HCT116 (cell line): ENCODE results near the gene ADAMTS9. TPM values are rescaled to one million over a fixed set of nuclear protein-coding genes. Genes with fewer than 3 reads are reported as not detected.

Source experiments
- ATAC-seq: fragments of 200-7000 bp; cut with Tn5 transposase; 2 replicates; pipeline ENCODE4 v1.9.1; 2020; ENCODE audit warnings: mild to moderate bottlenecking, moderate library complexity
- BruUV-seq: library from RNA; stranded (reverse); fragments of 400-500 nt; replicated peaks from 2 replicates; lab custom pipeline; 2021; lab: Mats Ljungman, UMichigan
- CTCF ChIA-PET: fragments of 300-600 bp; sonication (Branson Sonifier 250); formaldehyde crosslinking; loops from one replicate; lab custom pipeline; 2021; ENCODE audit warnings: antibody characterized with exemption; lab: Charles Lee
- POLR2A ChIA-PET: fragments of 300-600, 350-600 bp; sonication (Branson Sonifier 250); formaldehyde crosslinking; loops from one replicate; lab custom pipeline; 2021; ENCODE audit warnings: antibody characterized with exemption; lab: Charles Lee
- RAD21 ChIA-PET, 2 experiments: fragments of 300-600 bp; sonication (Branson Sonifier 250); formaldehyde crosslinking; loops; one replicate each; lab custom pipeline; 2023; ENCODE audit warnings: low total read pairs in 2 of 2; ENCODE audit not compliant: uncharacterized antibody in 2 of 2, unreplicated experiment in 2 of 2, low non-redundant PET in 1 of 2; lab: Charles Lee
- DNase-seq: peaks from one replicate; pipeline ENCODE4 v3.0.0-alpha.2; 2010; ENCODE audit warnings: low read depth, low spot score
- H2AFZ ChIP-seq: fragments of 200-600 bp; shearing (Covaris generic), sonication (generic); 2 replicates; pipeline ENCODE4 v1.6.1; 2017; ENCODE audit warnings: low read depth, mixed run types, mixed read lengths, antibody characterized with exemption, low read length; ENCODE audit not compliant: poor library complexity, severe bottlenecking
- H3K27ac ChIP-seq: 2 replicates; pipeline ENCODE4 v1.5.1; 2012; ENCODE audit warnings: low read depth, low read length
- H3K27me3 ChIP-seq: fragments of 200-600 bp; sonication (generic); 2 replicates; pipeline ENCODE4 v1.6.1; 2016; ENCODE audit warnings: mixed run types, low read length, mixed read lengths; ENCODE audit not compliant: insufficient read depth
- H3K36me3 ChIP-seq, 2 experiments: fragments of 200-500 bp in 1 of 2; fragments of 200-600 bp in 1 of 2; sonication (Bioruptor generic) in 1 of 2; sonication (generic) in 1 of 2; 2 replicates each; pipeline versions ENCODE4 v1.5.1 to v1.6.1; 2014 to 2016; ENCODE audit warnings: low read length in 2 of 2, inconsistent platforms in 1 of 2, mixed read lengths in 1 of 2, mixed run types in 1 of 2; ENCODE audit not compliant: insufficient read depth in 2 of 2, control insufficient read depth in 1 of 2
- H3K4me1 ChIP-seq, 2 experiments: fragments of 200-600 bp in 1 of 2; sonication (generic) in 1 of 2; 2 replicates each; pipeline versions ENCODE4 v1.5.1 to v1.6.1; 2012 to 2017; ENCODE audit warnings: low read length in 2 of 2, inconsistent platforms in 1 of 2, mild to moderate bottlenecking in 1 of 2, mixed read lengths in 1 of 2, mixed run types in 1 of 2, moderate library complexity in 1 of 2; ENCODE audit not compliant: insufficient read depth in 2 of 2, control insufficient read depth in 1 of 2
- H3K4me2 ChIP-seq: fragments of 200-600 bp; sonication (generic); 2 replicates; pipeline ENCODE4 v1.6.1; 2017; ENCODE audit warnings: mixed run types, low read length, mixed read lengths
- H3K4me3 ChIP-seq, 2 experiments: fragments of 200-600 bp in 1 of 2; sonication (generic) in 1 of 2; replicated peaks in 1 of 2; 2 replicates each; pipeline ENCODE4 v1.5.1; 2011 to 2016; ENCODE audit warnings: low read length in 2 of 2, control low read depth in 1 of 2, low read depth in 1 of 2, mild to moderate bottlenecking in 1 of 2, mixed read lengths in 1 of 2, mixed run types in 1 of 2
- H3K79me2 ChIP-seq: fragments of 200-600 bp; sonication (generic); 2 replicates; pipeline ENCODE4 v1.6.1; 2017; ENCODE audit warnings: mild to moderate bottlenecking, mixed run types, low read length, moderate library complexity, mixed read lengths; ENCODE audit not compliant: insufficient read depth
- H3K9ac ChIP-seq: fragments of 200-600 bp; sonication (generic); 2 replicates; pipeline ENCODE4 v1.6.1; 2016; ENCODE audit warnings: low read length, mixed read lengths
- H3K9me2 ChIP-seq: fragments of 200-600 bp; sonication (generic), shearing (Covaris generic); 2 replicates; pipeline ENCODE4 v1.6.1; 2017; ENCODE audit warnings: mixed run types, mild to moderate bottlenecking, moderate library complexity; ENCODE audit not compliant: insufficient read depth
- H3K9me3 ChIP-seq, 2 experiments: fragments of 200-500 bp in 1 of 2; fragments of 200-600 bp in 1 of 2; sonication (Bioruptor generic) in 1 of 2; sonication (generic) in 1 of 2; 2 replicates each; pipeline ENCODE4 v1.6.1; 2014 to 2017; ENCODE audit warnings: low read length in 2 of 2, mixed read lengths in 2 of 2, inconsistent platforms in 1 of 2, low read depth in 1 of 2, mild to moderate bottlenecking in 1 of 2, mixed run types in 1 of 2, moderate library complexity in 1 of 2; ENCODE audit not compliant: control insufficient read depth in 1 of 2, insufficient read depth in 1 of 2
- H4K20me1 ChIP-seq: fragments of 200-600 bp; sonication (generic), shearing (Covaris generic); 2 replicates; pipeline ENCODE4 v1.6.1; 2017; ENCODE audit warnings: mixed run types, mild to moderate bottlenecking, moderate library complexity; ENCODE audit not compliant: insufficient read depth
- CBX3 ChIP-seq: IDR thresholded peaks from 2 replicates; pipeline ENCODE4 v1.6.1; 2012; ENCODE audit warnings: low read depth
- CEBPB ChIP-seq: IDR thresholded peaks from 2 replicates; pipeline ENCODE4 v1.6.1; 2012; ENCODE audit warnings: low read depth
- EGR1 ChIP-seq: IDR thresholded peaks from 2 replicates; pipeline ENCODE4 v1.6.1; 2012; ENCODE audit warnings: low read depth
- ELF1 ChIP-seq: IDR thresholded peaks from 2 replicates; pipeline ENCODE4 v1.6.1; 2012; ENCODE audit warnings: low read depth, borderline replicate concordance
- EZH2 ChIP-seq: fragments of 200-600 bp; sonication (generic); IDR thresholded peaks from 2 replicates; pipeline ENCODE4 v1.6.1; 2017; ENCODE audit warnings: antibody characterized with exemption, mixed run types
- EZH2phosphoT487 ChIP-seq: fragments of 200-600 bp; IDR thresholded peaks from 2 replicates; pipeline ENCODE4 v1.6.1; 2018; ENCODE audit warnings: antibody characterized with exemption, borderline replicate concordance
- FOSL1 ChIP-seq: IDR thresholded peaks from 2 replicates; pipeline ENCODE4 v1.6.1; 2012; ENCODE audit warnings: low read depth
- JUND ChIP-seq: IDR thresholded peaks from 2 replicates; pipeline ENCODE4 v1.6.1; 2012
- POLR2AphosphoS5 ChIP-seq: IDR thresholded peaks from 2 replicates; pipeline ENCODE4 v1.6.1; 2011; ENCODE audit warnings: mild to moderate bottlenecking, low read depth, low read length, moderate library complexity
- RAD21 ChIP-seq: IDR thresholded peaks from 2 replicates; pipeline ENCODE4 v1.6.1; 2012; ENCODE audit warnings: low read depth, mild to moderate bottlenecking
- SIN3A ChIP-seq: IDR thresholded peaks from 2 replicates; pipeline ENCODE4 v1.6.1; 2012; ENCODE audit warnings: low read depth
- SP1 ChIP-seq: IDR thresholded peaks from 2 replicates; pipeline ENCODE4 v1.6.1; 2012; ENCODE audit warnings: low read depth
- SRF ChIP-seq: IDR thresholded peaks from 2 replicates; pipeline ENCODE4 v1.6.1; 2012; ENCODE audit warnings: low read depth
- TCF7L2 ChIP-seq: IDR thresholded peaks from 2 replicates; pipeline ENCODE4 v1.7.0; 2011; ENCODE audit warnings: borderline replicate concordance, inconsistent platforms; ENCODE audit not compliant: insufficient read depth, insufficient read length; ENCODE audit errors: extremely low read depth
- YY1 ChIP-seq: IDR thresholded peaks from 2 replicates; pipeline ENCODE4 v1.6.1; 2011; ENCODE audit warnings: low read length, low read depth, moderate library complexity, mild to moderate bottlenecking; ENCODE audit not compliant: insufficient replicate concordance; ENCODE audit errors: extremely low read depth
- ZFX ChIP-seq: fragments of 450-650 bp; IDR thresholded peaks from 2 replicates; pipeline ENCODE4 v1.6.1; 2017
- ZNF274 ChIP-seq: fragments of 200-500 bp; sonication (Bioruptor generic); IDR thresholded peaks from 2 replicates; pipeline ENCODE4 v1.6.1; 2014; ENCODE audit warnings: mild to moderate bottlenecking, low read depth, low read length, inconsistent platforms
- intact Hi-C: fragments of 100-400 bp; cut with micrococcal nuclease; formaldehyde crosslinking; loops from 2 replicates; pipeline ENCODE4 v1.10.0; 2022
- total RNA-seq: library from RNA; stranded (reverse); gene quantifications from one replicate; pipeline ENCODE4 v1.2.1, GENCODE V29; 2021; ENCODE audit not compliant: unreplicated experiment
- TF ChIP-seq, protein P1 (sequence below): IDR thresholded peaks from 2 replicates; pipeline ENCODE4 v1.6.1; 2012
- TF ChIP-seq, protein P2 (sequence below): IDR thresholded peaks from 2 replicates; pipeline ENCODE4 v1.6.1; 2012; ENCODE audit warnings: low read depth
- TF ChIP-seq, protein P3 (sequence below), 3 experiments: fragments of 200-600 bp in 1 of 3; sonication (generic) in 1 of 3; IDR thresholded peaks in 2 of 3; conservative IDR thresholded peaks in 1 of 3; 2 replicates each; pipeline ENCODE4 v1.5.1; 2012 to 2017; ENCODE audit warnings: low read depth in 2 of 3, low read length in 2 of 3, antibody characterized with exemption in 1 of 3, borderline replicate concordance in 1 of 3, control low read depth in 1 of 3, mild to moderate bottlenecking in 1 of 3, mixed read lengths in 1 of 3, mixed run types in 1 of 3, moderate library complexity in 1 of 3; ENCODE audit not compliant: insufficient read depth in 1 of 3

ADAMTS9 gene
- total RNA-seq, 1 experiment from 2014 or later = 0.05 TPM

DNA sequence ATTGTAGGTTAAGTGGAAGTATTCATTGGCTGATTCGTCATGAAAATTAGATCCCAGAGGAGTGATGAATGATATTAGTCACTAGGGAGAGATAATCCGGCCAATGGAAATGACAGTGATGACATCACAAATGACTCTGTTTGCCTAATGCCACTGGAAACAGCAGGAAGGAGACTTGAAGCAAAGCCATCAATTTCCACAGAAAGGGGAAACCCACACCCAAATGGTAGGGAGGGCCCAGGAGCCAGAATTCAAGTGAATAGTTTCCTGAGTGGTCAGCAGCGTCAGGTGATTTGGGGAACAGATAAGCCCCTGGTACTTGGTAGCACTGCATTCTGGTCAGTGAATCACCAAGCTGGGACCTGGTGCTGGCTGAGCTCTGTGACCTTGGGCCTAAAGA, 3.3 kb upstream of the ADAMTS9 start:
- BruUV-seq = no TSS peak
- no peak overlapping the region for H3K9ac ChIP-seq
- intact Hi-C loops = no loop called here
- H3K79me2 ChIP-seq = no peaks in the 10 kb centered on the region
- H3K27me3 ChIP-seq = peaks cover 46% of the 10 kb centered on the region
- no peaks in the 10 kb centered on the region for H3K9me2 ChIP-seq
- ChIA-PET RAD21 (no interaction called here), CTCF (no interaction called here), POLR2A (no interaction called here)
- no peak for TF ChIP-seq CBX3
- no peak for TF ChIP-seq RAD21
- TF ChIP-seq, protein P1, sequence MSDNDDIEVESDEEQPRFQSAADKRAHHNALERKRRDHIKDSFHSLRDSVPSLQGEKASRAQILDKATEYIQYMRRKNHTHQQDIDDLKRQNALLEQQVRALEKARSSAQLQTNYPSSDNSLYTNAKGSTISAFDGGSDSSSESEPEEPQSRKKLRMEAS = no peak
- TF ChIP-seq ELF1 = no peak
- TF ChIP-seq SRF = no peak
- no peak for TF ChIP-seq POLR2AphosphoS5
- TF ChIP-seq, protein P2, sequence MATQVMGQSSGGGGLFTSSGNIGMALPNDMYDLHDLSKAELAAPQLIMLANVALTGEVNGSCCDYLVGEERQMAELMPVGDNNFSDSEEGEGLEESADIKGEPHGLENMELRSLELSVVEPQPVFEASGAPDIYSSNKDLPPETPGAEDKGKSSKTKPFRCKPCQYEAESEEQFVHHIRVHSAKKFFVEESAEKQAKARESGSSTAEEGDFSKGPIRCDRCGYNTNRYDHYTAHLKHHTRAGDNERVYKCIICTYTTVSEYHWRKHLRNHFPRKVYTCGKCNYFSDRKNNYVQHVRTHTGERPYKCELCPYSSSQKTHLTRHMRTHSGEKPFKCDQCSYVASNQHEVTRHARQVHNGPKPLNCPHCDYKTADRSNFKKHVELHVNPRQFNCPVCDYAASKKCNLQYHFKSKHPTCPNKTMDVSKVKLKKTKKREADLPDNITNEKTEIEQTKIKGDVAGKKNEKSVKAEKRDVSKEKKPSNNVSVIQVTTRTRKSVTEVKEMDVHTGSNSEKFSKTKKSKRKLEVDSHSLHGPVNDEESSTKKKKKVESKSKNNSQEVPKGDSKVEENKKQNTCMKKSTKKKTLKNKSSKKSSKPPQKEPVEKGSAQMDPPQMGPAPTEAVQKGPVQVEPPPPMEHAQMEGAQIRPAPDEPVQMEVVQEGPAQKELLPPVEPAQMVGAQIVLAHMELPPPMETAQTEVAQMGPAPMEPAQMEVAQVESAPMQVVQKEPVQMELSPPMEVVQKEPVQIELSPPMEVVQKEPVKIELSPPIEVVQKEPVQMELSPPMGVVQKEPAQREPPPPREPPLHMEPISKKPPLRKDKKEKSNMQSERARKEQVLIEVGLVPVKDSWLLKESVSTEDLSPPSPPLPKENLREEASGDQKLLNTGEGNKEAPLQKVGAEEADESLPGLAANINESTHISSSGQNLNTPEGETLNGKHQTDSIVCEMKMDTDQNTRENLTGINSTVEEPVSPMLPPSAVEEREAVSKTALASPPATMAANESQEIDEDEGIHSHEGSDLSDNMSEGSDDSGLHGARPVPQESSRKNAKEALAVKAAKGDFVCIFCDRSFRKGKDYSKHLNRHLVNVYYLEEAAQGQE = no peak
- TF ChIP-seq EGR1 = no peak
- no peak for TF ChIP-seq EZH2phosphoT487
- no peak for TF ChIP-seq ZFX
- no peak for TF ChIP-seq EZH2
- no peak for TF ChIP-seq SIN3A
- no peak for TF ChIP-seq FOSL1
- no peak for TF ChIP-seq TCF7L2
- TF ChIP-seq ZNF274 = no peak
- TF ChIP-seq, protein P3, sequence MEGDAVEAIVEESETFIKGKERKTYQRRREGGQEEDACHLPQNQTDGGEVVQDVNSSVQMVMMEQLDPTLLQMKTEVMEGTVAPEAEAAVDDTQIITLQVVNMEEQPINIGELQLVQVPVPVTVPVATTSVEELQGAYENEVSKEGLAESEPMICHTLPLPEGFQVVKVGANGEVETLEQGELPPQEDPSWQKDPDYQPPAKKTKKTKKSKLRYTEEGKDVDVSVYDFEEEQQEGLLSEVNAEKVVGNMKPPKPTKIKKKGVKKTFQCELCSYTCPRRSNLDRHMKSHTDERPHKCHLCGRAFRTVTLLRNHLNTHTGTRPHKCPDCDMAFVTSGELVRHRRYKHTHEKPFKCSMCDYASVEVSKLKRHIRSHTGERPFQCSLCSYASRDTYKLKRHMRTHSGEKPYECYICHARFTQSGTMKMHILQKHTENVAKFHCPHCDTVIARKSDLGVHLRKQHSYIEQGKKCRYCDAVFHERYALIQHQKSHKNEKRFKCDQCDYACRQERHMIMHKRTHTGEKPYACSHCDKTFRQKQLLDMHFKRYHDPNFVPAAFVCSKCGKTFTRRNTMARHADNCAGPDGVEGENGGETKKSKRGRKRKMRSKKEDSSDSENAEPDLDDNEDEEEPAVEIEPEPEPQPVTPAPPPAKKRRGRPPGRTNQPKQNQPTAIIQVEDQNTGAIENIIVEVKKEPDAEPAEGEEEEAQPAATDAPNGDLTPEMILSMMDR (IDR thresholded peaks at IDR 0.05 in 2 of 3, conservative IDR thresholded peaks at IDR 0.05 in 1 of 3; ENCODE audit: borderline replicate concordance in 1 of 3, insufficient read depth in 1 of 3, low read depth in 2 of 3, low read length in 2 of 3) = no peak
- no peak for TF ChIP-seq CEBPB
- no peak for TF ChIP-seq JUND
- no peak for TF ChIP-seq SP1
- TF ChIP-seq YY1 = no peak
- peaks cover 5 to 10% of the 10 kb centered on the region in 2 experiments for H3K4me1 ChIP-seq
- no peak overlapping the region for H3K4me3 ChIP-seq
- H3K27ac ChIP-seq = no peak overlapping the region
- no peak overlapping the region for H2AFZ ChIP-seq
- ATAC-seq = no peak
- DNase-seq = no peak
- no peaks in the 10 kb centered on the region for H3K9me3 ChIP-seq
- no peaks in the 10 kb centered on the region for H3K36me3 ChIP-seq
- H3K4me2 ChIP-seq = no peak overlapping the region
- H4K20me1 ChIP-seq = no peaks in the 10 kb centered on the region
